Measurements from ENCODE around the gene CPLX4. TPM values are rescaled to one million over a fixed set of nuclear protein-coding genes. Genes with fewer than 3 reads are reported as not detected.
A peak's percentile ranks its signal among the peaks of the same experiment; 100 is the strongest.

CPLX4 gene
- total RNA-seq, 1 experiment from 2014 or later = not detected

GRCh38 chr18:59340817-59341216 lies 22.4 kb upstream of the CPLX4 start:
- Mint-ChIP-seq H3K36me3 (ENCODE audit: insufficient read depth, unreplicated experiment) (peaks cover 65% of the 10 kb centered on the region), H3K27me3 (ENCODE audit: unreplicated experiment) (no peaks in the 10 kb centered on the region), H3K27ac (ENCODE audit: unreplicated experiment) (no peak overlapping the region), H3K4me3 (ENCODE audit: low read depth, unreplicated experiment) (peak overlapping the region; percentile 29), H3K4me1 (ENCODE audit: low read depth, unreplicated experiment) (peaks cover 63% of the 10 kb centered on the region), H3K9me3 (ENCODE audit: low read depth, unreplicated experiment) (no peaks in the 10 kb centered on the region)
- no peak for DNase-seq
- TF ChIP-seq CTCF (IDR thresholded peaks at IDR 0.05; ENCODE audit: unreplicated experiment) = no peak
- intact Hi-C loops (cut with micrococcal nuclease; ENCODE audit: unreplicated experiment) = no loop called here
- CTCF ChIA-PET = no interaction called here
- BruUV-seq (replicated peaks) = no TSS peak

GRCh38 chr18:59340312-59340711 lies 21.9 kb upstream of the CPLX4 start:
- Mint-ChIP-seq H3K9me3 (ENCODE audit: low read depth, unreplicated experiment) (no peaks in the 10 kb centered on the region), H3K27ac (ENCODE audit: unreplicated experiment) (no peak overlapping the region), H3K4me1 (ENCODE audit: low read depth, unreplicated experiment) (peaks cover 59% of the 10 kb centered on the region), H3K27me3 (ENCODE audit: unreplicated experiment) (no peaks in the 10 kb centered on the region), H3K36me3 (ENCODE audit: insufficient read depth, unreplicated experiment) (peaks cover 61% of the 10 kb centered on the region), H3K4me3 (ENCODE audit: low read depth, unreplicated experiment) (no peak overlapping the region)
- CTCF ChIA-PET = no interaction called here
- BruUV-seq (replicated peaks) = no TSS peak
- TF ChIP-seq CTCF (IDR thresholded peaks at IDR 0.05; ENCODE audit: unreplicated experiment) = no peak
- no peak for DNase-seq
- intact Hi-C loops (cut with micrococcal nuclease; ENCODE audit: unreplicated experiment) = no loop called here

GRCh38 chr18:59332986-59333385 lies 14.5 kb upstream of the CPLX4 start:
- intact Hi-C loops (cut with micrococcal nuclease; ENCODE audit: unreplicated experiment) = no loop called here
- Mint-ChIP-seq H3K9me3 (ENCODE audit: low read depth, unreplicated experiment) (no peaks in the 10 kb centered on the region), H3K27ac (ENCODE audit: unreplicated experiment) (no peak overlapping the region), H3K4me1 (ENCODE audit: low read depth, unreplicated experiment) (peaks cover 10% of the 10 kb centered on the region), H3K4me3 (ENCODE audit: low read depth, unreplicated experiment) (no peak overlapping the region), H3K27me3 (ENCODE audit: unreplicated experiment) (no peaks in the 10 kb centered on the region), H3K36me3 (ENCODE audit: insufficient read depth, unreplicated experiment) (peaks cover 34% of the 10 kb centered on the region)
- TF ChIP-seq CTCF (IDR thresholded peaks at IDR 0.05; ENCODE audit: unreplicated experiment) = no peak
- CTCF ChIA-PET = no interaction called here
- no peak for DNase-seq
- BruUV-seq (replicated peaks) = no TSS peak

- intact Hi-C loops (cut with micrococcal nuclease; ENCODE audit: unreplicated experiment) = no loop called here
- Mint-ChIP-seq H3K4me1 (ENCODE audit: low read depth, unreplicated experiment) (no peaks in the 10 kb centered on the region), H3K4me3 (ENCODE audit: low read depth, unreplicated experiment) (no peak overlapping the region), H3K27ac (ENCODE audit: unreplicated experiment) (no peak overlapping the region), H3K9me3 (ENCODE audit: low read depth, unreplicated experiment) (no peaks in the 10 kb centered on the region), H3K36me3 (ENCODE audit: insufficient read depth, unreplicated experiment) (peaks cover 36% of the 10 kb centered on the region), H3K27me3 (ENCODE audit: unreplicated experiment) (no peaks in the 10 kb centered on the region)
- TF ChIP-seq CTCF (IDR thresholded peaks at IDR 0.05; ENCODE audit: unreplicated experiment) = no peak
- BruUV-seq (replicated peaks) = no TSS peak
- CTCF ChIA-PET = interaction anchor here (1.1 kb wide), 1 partner anchor 31 kb away, joined by 3 read pairs; no protein-coding TSS in a partner anchor
- no peak for DNase-seq
Measured at GRCh38 chr18:59328683-59329082, 10.2 kb upstream of the CPLX4 start.

All from Calu3 (cell line).